HepG2 (cell line): Measurements from ENCODE around the gene RNASE4. TPM values are rescaled to one million over a fixed set of nuclear protein-coding genes. Genes with fewer than 3 reads are reported as not detected.

Experiments used
- AKNA ChIP-seq: sonication (generic); formaldehyde crosslinking; IDR thresholded peaks from 2 replicates; pipeline ENCODE4 v1.4.0; 2020; ENCODE audit warnings: missing genetic modification reagents, borderline replicate concordance
- DRAP1 ChIP-seq: IDR thresholded peaks from 2 replicates; pipeline ENCODE4 v1.6.1; 2016; ENCODE audit warnings: missing genetic modification reagents, missing compliant biosample characterization
- HMGXB3 ChIP-seq: sonication (generic); formaldehyde crosslinking; IDR thresholded peaks from 2 replicates; pipeline ENCODE4 v1.4.0; 2020; ENCODE audit warnings: missing genetic modification reagents, borderline replicate concordance
- IRX3 ChIP-seq: sonication (generic); formaldehyde crosslinking; IDR thresholded peaks from 2 replicates; pipeline ENCODE4 v1.8.1; 2023; ENCODE audit warnings: mild to moderate bottlenecking, low read depth, missing genetic modification reagents, borderline replicate concordance
- KDM2A ChIP-seq: sonication (generic); formaldehyde crosslinking; IDR thresholded peaks from 2 replicates; pipeline ENCODE4 v1.4.0; 2020; ENCODE audit warnings: low read depth, missing genetic modification reagents, borderline replicate concordance
- KMT2A ChIP-seq: sonication (generic); formaldehyde crosslinking; IDR thresholded peaks from 2 replicates; pipeline ENCODE4 v1.4.0; 2020; ENCODE audit warnings: missing genetic modification reagents
- NFKB2 ChIP-seq: sonication (generic); formaldehyde crosslinking; IDR thresholded peaks from 2 replicates; pipeline ENCODE4 v1.4.0; 2020; ENCODE audit warnings: missing genetic modification reagents, borderline replicate concordance
- PHF20 ChIP-seq: sonication (generic); formaldehyde crosslinking; IDR thresholded peaks from 2 replicates; pipeline ENCODE4 v1.5.0; 2020; ENCODE audit warnings: mild to moderate bottlenecking, missing genetic modification reagents
- PPARG ChIP-seq: conservative IDR thresholded peaks from 2 replicates; pipeline ENCODE4 v1.6.1; 2016; ENCODE audit warnings: missing biosample characterization, missing genetic modification reagents
- SATB2 ChIP-seq: sonication (generic); formaldehyde crosslinking; IDR thresholded peaks from 2 replicates; pipeline ENCODE4 v1.5.0; 2020; ENCODE audit warnings: missing genetic modification reagents
- SMAD3 ChIP-seq: sonication (generic); formaldehyde crosslinking; IDR thresholded peaks from 2 replicates; pipeline ENCODE4 v1.4.0; 2020; ENCODE audit warnings: missing genetic modification reagents
- TMF1 ChIP-seq: sonication (generic); formaldehyde crosslinking; IDR thresholded peaks from 2 replicates; pipeline ENCODE4 v1.8.1; 2022; ENCODE audit warnings: low read depth, missing genetic modification reagents
- ZBTB2 ChIP-seq: sonication (generic); formaldehyde crosslinking; IDR thresholded peaks from 2 replicates; pipeline ENCODE4 v1.8.0; 2022; ENCODE audit warnings: low read depth, missing genetic modification reagents
- ZC3H13 ChIP-seq: sonication (generic); formaldehyde crosslinking; IDR thresholded peaks from 2 replicates; pipeline ENCODE4 v1.8.1; 2023; ENCODE audit warnings: mild to moderate bottlenecking, missing genetic modification reagents, moderate library complexity
- ZNF317 ChIP-seq: sonication (generic); formaldehyde crosslinking; IDR thresholded peaks from 2 replicates; pipeline ENCODE4 v1.5.0; 2020; ENCODE audit warnings: mild to moderate bottlenecking, missing genetic modification reagents
- polyA plus RNA-seq, 8 experiments: library from polyadenylated mRNA; depleted of rRNA in 3 of 8; stranded (reverse) in 7 of 8; unstranded in 1 of 8; fragments of >200 nt; fragmentation: Illumina TruSeq in 4 of 8; extraction: Trizol in 4 of 8; gene quantifications; 2 replicates each; pipeline versions ENCODE4 v1.2.1 to v1.2.3, GENCODE V29; 2011 to 2016; ENCODE audit warnings: low read depth in 4 of 8, missing spikeins in 1 of 8, mixed read lengths in 1 of 8; ENCODE audit not compliant: insufficient read depth in 1 of 8
- total RNA-seq, 5 experiments: library from RNA; depleted of rRNA; stranded (reverse); fragments of >200 nt; fragmentation: Illumina TruSeq; extraction: Trizol; gene quantifications; 2 replicates each; pipeline ENCODE4 v1.2.3, GENCODE V29; 2016; ENCODE audit warnings: low read depth in 1 of 5

Gene RNASE4
- total and polyA plus RNA-seq, 2 of the 13 experiments (the other 11 are each of a cell fraction or from before 2014, with no cell fraction given): 109 to 983 TPM

- no peak; the same call in 1 of the 2 replicates for TF ChIP-seq HMGXB3 (CRISPR knock-in tag)
- TF ChIP-seq IRX3 (CRISPR knock-in tag): no peak
- peak; percentile 10; the same call in 1 of the 2 replicates for TF ChIP-seq ZNF317 (CRISPR knock-in tag)
- peak; percentile 6; the same call in 1 of the 2 replicates for TF ChIP-seq SMAD3 (CRISPR knock-in tag)
- peak; percentile 36 for TF ChIP-seq SATB2 (CRISPR knock-in tag)
- TF ChIP-seq AKNA (CRISPR knock-in tag): no peak
- no peak for TF ChIP-seq ZC3H13 (CRISPR knock-in tag)
- TF ChIP-seq KMT2A: no peak
- 0 out of 2 replicates have a peak, but pooled peaks have one; percentile 52 for TF ChIP-seq PPARG (CRISPR knock-in tag)
- no peak for TF ChIP-seq TMF1
- peak; percentile 31; the same call in 1 of the 2 replicates for TF ChIP-seq KDM2A (CRISPR knock-in tag)
- 0 out of 2 replicates have a peak, but pooled peaks have one; percentile 1 for TF ChIP-seq NFKB2
- 0 out of 2 replicates have a peak, but pooled peaks have one; percentile 17 for TF ChIP-seq ZBTB2 (CRISPR knock-in tag)
- TF ChIP-seq DRAP1 (CRISPR knock-in tag): peak; percentile 5; the same call in 1 of the 2 replicates
- TF ChIP-seq PHF20 (CRISPR knock-in tag): 0 out of 2 replicates have a peak, but pooled peaks have one; percentile 26
These were observed 499 bp downstream of the RNASE4 start (continued) for GRCh38 chr14:20684662-20685456.
